ENCODE data around the gene LHX5.

The LHX5 gene

DNA sequence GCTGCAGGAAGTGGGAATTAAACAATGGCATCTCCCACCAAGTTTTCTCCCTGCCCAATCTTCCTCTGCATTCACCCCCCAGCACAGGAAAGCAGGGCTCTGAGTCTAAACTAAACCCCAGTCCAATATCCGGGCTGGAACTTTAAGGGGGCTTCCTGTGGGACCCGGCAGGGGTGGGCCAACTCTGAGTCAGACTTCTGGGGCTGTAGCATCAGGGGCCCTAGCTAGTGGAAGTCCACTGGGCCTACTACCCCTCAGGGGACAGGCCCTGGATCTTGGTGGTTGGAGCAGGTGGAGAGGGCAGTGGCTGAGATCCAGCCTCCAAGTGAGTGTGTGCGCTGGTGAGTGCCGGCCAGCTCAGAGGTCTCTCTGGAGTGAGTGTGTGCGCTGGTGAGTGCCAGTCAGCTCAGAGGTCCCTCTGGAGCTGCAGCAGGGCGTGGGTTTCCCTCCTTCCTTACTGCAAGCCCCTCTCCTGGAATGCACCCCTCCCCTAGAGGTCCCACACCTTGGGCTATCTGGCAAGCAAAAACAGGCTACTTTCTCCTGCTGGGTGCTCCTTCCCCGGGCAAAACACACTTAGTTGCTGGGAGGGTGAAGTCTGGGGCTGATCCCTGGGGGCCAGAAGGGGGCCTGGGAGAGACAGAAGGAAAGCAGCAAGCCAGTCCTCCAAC, 5.6 kb upstream of the LHX5 start:
- DNase-seq = no peak

DNA sequence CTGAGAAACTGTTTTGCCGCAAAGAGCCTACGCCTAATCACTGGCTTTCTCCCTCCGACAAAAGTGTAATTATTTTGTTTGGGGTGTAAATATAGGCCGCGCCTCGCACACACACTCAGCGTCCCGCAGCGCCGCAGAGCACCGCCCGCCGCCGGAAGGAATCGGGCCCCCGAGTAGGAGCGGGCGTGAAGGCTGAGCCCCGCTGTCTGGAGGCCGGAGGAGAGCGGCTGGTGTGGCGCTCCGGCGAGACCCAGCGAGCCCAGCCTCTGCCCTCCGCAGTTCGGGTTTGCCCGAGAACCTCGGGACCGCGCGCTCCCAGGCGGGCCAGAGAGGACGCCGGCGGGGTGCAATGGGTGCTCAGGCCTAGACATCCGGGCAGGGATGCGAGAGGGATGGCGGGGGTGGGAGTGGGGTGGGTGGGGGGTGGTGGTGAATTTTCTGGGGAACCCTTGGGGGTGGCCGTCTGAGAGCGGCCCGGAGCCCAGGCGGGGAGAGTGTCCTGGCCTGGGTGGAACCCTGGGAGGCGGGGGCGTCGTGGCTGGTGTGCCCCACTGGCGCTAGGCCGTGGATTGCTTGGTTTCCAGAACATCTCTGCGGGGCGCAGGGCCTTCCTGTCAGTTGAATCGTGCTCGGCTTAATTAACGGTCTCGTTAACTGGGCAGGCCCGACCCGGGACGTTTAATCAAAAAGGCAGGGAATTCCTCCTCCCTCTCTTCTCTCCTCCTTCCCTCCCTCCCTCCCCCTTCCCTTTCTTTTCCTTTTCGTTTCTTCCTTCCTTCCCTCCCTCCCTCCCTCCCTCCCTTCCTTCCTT, 4.7 kb upstream of the LHX5 start:
- DNase-seq = no peak

DNA sequence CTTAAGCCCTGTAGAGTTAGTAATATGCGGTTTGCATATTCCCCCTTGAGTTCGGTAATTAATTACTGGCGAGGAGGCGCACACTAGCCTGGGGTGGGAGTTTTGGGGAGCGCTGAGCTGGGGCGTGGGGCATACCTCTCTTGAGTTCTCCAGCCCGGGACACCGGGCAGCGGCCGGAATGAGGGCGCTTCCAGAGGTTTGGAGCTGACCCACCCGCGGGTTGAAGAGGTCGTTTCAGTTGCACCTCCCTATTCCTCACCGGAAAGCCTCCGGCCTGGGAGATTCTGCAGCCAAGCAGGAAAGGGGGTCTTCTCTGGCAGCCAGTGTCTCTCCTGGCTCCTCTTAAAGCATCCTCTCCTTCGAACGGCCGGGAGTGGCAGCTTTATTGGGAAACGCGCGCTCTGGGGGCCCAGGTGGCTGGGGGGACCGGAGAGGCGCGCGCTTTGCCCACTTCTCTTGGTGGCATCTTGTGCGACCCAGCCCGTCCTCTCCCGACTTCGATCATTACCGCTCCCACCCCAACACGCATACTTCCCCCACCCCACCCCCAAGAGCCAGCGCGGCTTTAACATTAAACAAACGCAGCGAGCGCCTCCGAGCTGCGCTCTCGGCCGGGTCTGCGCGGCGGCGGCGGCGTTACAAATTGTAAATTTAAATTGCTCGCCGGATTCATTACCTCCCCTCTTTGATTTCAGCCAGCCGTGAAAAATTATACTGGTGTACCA, 3.9 kb upstream of the LHX5 start:
- DNase-seq = no peak

DNA sequence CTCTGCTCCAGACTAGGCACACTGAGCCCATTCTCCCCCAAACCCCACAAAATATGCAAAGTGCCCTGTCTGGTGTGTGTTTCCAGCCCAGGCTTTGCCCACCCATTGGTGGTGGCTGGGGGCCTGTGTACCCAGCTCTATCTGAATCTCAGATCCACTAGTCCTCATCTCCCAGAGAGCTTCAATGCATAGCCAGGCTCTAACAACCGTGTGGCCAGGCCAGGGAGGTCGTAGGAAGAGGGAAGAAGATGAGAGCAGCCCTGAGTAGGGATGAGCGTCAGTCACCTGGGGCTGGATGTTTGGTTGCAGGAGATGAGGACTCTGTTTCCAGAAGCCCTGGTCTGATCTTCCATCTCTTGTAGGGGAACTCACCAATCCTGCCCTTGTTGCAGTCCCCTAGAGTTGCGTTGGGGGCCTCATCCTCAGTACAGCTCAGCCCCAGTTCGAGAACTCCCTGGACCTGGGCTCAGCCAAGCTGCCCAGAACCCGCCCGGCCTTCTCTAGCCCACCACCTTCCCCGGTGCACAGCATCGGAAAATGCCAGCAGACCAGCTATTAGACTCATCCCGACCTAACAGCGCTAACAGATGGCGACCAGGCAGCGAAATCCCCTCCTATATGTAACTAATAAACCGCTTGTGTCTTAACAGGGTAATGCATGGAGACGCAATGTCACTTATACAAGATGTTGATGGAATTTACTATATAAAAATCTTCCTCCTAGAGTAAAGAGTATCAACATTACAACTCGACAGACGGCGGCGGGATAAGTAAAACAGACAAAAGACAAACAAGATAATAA, 3.2 kb upstream of the LHX5 start:
- DNase-seq = no peak

DNA sequence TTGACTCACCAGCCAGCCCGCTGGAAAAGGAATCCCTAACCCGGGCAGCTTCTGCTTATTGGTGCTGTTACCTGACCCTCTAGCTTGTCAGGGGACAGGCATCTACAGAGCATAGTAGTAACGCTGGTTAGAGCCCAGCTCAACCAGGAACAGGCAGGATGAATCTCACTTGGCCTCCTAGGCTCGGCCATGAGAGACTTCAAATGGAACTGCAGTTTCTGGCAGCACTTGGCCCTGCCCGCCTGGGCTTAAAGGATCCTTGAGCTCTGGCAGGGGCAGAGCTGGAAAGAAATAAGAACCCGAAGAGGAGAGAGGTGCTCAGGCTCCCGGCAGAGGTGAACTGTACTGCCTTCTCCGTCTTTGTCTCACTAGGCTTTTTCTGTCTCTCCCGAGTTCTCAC, 2.3 kb upstream of the LHX5 start:
- DNase-seq = no peak

DNA sequence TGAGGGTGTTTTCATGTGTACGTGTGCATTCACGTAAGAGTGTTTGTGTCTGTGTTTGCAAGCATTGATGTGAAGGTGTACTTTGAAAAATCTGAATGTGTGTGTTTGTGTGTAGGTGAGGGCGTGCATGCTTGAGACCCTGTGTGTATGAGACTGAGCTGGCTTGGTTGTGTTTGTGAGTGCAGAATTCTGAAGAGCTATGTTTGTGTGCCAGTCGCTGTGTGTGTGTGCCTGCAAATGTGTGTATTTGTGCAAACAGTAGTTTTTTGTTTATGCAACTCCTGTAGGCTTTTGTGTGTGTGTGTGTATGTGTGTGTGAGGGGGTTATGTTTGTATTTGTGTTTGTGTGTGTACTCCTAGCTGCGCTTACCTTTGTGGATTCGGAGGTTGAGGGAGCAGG, 1.7 kb upstream of the LHX5 start:
- no peak for DNase-seq

DNA sequence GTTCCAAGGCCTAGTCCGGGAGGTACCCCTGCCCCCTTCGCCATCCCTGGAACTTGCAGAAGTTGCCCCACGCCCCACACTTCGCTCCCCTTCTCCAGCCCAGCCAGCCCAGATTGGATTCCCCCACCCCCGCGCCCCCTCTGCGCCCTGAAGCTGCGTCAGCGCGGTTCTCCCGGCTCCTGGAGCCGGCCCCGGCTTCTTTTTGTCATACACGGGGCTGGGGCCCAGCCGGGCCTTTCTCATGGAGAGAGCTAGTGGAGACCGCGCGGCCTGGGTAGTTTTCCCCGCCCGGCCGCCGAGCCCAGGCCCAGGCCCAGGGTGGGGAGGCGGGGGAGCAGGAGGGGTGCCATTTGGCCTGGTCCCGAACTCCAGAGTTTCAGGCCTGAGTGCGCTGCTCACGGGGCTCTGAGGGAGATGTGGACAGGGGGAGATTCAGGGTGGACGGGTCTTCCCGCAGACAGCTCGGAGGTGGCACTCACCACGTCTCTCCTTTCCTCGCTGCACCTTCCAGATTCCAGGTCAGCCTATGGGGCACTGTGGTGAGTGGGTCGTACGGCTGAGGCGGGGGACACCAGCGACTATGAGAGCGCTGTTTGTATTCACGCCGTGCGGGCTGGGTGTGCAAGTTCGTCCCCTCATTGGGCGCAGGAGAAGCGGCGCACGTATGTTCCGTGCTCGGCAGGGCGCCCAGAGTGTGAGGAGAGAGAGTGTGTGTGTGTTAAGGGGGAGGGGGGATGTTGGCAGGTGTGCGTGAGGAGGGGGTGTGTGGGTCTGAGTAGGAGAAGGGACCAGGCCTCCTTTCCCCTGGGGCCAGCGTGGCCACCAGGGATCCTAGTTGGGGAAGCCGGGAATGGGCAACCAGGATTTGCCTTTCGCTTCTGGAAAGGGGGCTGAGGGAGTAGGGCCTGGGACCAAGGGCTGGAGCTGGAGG, 785 bp upstream of the LHX5 start:
- DNase-seq = no peak

DNA sequence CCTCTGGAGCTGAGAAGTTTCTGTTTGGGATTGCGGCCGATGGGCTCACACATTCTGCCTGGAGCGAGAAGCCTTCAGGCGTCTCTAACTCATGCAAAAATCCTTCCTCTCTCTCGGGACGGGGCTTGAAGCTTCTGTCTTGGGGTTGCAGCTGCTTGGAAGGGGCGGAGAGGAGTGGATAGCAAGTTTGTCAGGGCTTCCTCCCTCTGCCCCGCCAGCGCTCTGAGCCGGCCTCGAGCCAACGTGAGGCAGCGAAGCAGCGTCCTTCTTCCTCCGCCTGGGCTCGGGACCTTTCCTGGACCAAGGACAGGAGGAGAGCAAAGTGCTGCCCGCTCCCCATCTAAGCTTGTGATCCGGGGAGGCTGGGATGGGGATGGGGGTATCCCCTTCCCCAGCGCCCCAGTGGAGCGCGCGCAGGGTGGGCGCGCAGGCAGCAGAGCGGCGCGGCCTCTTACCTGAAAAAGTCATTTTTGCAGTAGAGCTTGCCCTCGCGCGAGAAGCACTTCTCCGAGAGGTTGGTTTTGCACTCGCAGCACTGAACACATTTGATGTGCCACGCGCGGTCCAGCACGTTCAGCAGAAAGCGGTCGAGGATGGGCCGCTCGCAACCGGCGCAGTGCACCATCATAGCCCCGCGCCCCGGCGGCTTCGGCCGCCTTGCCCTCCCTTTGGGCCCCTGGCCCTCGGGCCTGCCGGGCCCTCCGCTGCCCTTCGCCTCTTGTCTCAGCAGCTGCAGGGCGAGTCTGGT, 626 bp downstream of the LHX5 start:
- no peak for DNase-seq

DNA sequence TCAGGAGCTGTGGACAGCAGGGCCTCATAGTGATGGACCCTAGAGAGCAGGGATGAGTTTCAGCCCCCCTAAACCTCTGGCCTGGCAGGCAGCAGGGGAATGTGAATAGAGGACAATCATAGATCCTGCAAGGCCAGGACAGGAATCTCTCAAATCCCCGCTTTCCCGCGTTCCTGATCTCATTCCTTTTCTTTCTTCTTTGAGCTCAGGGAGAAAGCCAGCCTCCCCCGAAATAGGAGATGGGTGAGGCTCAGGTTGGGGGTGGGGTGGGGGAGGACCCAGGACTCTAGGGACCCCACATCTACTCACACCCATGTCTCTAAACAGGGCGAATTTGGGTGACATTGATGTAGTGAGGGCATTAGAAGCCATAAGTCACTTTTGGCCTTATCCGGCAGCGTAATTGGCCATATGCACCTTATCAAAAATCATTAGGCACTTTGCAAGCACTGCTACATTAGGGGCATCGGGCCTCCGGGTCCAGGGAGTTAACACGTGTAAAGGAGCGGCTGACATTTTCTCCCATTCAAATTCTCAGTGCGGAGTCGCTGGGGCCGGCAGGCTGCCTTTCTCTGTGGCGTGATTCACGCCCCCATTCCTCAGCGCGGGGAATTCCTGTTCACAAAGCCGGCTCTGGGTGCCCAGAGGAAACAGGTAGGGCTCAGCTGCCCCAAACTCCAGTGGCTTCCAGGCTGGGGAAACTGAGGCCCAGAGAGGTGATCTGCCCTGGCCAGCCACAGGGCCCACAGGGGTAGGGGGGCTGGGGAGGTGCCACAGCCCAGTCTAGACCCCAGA, 1.5 kb downstream of the LHX5 start:
- DNase-seq = no peak

DNA sequence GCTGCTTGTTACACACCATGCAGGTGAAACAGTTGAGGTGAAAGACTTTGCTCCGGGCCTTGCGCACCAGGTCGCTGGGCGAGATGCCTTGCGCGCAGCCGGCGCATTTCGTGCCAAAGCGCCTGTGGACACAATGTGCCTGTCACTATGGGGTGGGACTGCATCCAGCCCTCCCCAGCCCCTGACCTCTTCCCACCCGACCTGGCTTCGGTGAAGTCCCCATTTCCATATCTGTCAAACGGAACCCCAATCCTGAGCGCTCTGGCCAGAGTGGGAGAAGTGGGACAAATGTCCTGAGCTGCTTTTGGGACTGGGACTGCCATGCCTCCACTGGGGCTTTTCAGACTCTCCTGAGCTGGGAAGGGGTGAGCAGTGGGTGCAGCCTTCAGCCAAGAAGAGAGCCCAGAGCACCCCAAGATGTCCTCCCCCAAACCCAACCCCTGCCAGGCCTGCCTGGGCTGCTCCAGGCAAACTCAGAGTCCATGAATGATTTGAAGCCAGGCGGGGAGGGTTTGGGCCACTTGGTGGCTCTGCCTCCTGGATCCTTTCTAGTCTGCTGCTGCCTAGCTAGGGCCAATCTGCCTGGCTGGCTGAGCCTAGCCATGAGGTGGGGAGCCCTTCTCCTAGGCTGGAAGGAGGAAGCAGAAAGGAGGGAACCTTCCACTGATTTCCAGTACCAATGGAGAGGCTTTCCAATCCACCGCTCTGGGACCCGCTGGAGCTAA, 2.3 kb downstream of the LHX5 start:
- no peak for DNase-seq

DNA sequence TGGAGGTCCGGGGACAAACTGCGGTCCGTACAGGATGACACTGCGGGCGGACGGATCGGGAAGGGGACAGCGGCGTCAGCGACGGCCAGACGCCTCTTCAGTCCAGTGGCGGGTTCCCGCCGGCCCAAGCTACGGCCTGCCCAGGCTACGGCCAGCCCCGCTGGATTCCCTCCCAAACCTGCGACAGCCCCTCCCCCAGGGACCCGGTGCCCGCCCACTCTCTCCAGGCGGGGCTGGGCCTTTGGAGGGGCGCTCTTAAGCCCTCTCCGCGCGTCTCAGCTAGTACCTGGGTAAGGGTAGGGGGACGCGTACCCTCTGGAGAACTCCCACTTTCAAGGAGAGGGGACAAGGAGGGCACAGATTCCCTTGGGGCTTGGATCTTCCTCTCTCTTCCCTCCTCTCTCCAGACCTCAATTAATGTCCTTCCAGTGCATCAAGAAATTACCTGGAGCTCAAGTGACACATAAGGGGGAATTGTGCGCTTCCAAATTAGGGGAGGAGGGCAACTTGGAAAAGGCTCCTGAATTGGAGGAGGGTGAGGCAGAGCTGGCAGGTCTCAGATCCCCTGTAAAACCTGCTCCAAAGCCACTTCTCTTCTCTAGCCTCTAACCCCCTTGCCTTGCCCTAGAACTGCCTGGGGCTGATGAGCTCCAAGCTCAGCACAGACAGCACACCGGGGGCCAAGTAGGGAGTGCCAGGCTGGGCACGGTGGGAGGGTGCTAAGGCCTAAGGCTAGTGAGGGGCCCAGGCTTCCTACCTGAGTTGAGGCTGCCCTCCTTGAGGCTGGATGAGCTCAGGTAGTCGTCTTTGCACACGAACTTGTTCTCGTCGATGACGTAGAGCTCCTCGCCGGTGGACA, 3.1 kb downstream of the LHX5 start:
- no peak for DNase-seq

DNA sequence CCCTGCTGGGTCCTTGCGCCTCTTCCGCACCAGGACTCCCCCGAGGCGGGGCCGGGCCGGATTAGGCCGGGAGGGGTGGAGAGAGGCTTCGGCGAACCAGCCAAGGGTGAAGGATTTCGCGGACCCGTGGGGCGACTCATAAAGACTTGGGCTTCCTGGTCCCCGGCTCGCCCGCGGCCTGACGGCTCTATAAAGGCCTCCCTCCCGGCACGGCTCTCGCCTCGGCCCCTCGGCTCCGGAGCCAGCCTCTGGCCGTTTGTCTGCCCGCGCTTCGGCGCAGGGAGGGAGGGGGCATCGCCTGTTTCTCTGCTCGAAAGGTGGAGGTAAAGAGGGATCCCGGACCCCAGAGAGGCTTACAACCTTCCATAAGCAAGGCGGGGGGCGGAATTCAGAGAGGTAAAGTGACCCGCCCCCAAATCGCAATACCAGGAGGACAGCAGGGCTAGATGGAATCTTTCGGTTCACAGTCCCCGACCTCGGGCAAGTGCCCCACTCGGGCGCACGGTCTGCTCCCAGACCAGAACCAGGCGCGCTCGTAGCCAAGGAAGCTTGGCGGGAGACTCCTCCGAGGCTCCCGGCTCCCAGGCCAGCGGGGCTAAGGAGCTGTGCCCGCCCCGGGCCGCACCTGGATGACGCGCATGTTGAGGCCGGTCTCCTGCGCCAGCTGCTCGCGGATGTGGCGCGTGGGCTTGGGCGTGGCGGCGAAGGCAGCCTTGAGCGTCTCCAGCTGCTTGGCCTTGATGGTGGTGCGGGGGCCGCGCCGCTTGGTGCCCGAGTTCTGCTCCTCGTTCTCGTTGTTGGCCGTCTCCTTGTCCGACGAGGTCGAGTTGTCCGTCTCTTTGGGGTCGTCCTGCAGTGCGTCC, 3.9 kb downstream of the LHX5 start:
- DNase-seq = no peak

DNA sequence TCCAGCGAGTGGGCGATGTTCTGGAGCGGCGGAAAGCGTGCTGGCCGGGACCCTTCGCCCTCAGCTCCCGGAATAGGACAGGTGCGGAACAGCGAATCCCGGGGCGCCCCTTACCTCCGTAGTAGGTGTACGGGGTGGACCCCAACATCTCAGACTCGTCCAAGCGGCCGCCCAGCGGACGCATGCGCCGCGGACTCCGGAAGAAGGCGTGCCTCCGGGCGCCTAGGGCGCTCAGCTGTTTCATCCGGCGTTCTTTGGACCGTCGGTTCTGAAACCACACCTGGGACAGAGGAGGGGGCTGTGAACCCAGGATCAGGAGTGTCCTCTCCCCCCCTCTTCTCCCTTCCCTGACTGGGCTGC, 4.5 kb downstream of the LHX5 start:
- DNase-seq = no peak

DNA sequence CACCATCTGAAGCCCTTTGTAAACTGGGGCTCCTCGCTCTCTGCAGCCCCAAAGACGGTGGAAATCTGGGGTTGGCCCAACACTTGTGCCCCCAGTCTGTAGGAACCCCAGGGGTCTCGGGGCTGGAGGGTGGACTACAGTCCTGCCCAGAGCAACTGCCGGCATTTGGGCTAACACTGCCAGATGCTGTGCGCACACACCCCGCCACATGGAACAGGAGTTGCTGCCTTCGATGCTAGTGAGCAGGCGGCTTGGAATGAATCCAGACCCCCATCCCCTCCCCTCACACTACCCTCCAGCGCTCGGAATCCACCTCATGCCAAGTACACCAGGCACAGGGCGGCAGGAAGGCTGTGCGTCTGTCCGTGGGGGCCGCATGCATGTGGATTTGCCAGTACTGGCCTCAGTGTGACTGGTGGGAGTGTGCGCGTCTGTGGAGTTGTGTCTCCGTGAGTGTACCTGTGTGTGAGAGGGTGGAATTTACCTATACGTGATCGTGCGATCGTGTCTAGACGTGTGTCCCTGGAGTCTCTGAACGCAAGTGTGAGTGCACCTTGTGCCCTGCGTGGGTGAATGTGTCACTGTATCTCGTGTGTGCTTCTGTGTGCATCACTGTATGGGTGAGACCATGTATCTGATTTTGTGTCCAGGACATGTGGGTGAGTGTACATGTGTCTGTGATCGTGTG, 5.1 kb downstream of the LHX5 start:
- no peak for DNase-seq

DNA sequence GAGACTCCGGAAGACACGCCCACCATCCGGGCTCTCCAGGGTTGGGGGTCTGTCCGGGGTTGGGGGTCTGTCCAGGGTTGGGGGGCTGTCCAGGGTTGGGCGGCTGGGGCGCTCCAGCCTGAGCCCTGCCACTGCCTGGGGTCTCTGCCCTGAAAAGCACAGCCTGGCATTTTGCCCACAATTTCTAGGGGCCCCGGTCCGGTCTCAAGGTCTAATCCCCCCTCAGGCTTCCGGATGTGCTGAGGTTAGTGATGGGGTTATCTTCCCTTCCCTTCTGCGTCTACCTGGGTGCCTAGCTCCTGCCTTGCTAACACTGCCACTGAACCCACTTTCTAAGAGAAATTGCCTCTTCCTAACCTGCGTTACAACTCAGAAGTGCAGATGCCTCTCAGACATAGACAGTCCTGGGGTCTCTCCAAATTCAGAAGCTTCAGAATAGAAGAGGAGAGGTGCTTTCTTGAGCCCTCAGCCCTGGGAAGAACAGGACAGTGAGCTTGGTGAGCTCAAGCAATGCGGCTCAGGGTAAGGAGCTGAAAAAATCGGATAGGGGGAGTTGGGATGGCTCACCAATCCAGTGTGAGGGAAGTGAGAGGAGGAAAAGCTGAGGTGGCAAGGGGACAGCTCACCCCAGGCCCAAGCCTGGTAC, 5.7 kb downstream of the LHX5 start:
- DNase-seq = no peak
